Fibroblast of lung (primary cell): ENCODE measurements around the gene CASR.

Experiments
- EZH2 ChIP-seq: IDR thresholded peaks from 2 replicates; pipeline ENCODE4 v1.5.1; 2012; ENCODE audit warnings: low read length, control low read depth, mild to moderate bottlenecking; ENCODE audit errors: missing control alignments
- TF ChIP-seq, protein P1 (sequence below), 2 donors: IDR thresholded peaks in 1 of 2; conservative IDR thresholded peaks in 1 of 2; 1 replicate in 1 of 2; 2 replicates in 1 of 2; pipeline ENCODE4 v1.5.1; 2011 to 2012; ENCODE audit warnings: low read length in 2 of 2, control low read depth in 1 of 2, inconsistent platforms in 1 of 2, low read depth in 1 of 2, mild to moderate bottlenecking in 1 of 2

DNA sequence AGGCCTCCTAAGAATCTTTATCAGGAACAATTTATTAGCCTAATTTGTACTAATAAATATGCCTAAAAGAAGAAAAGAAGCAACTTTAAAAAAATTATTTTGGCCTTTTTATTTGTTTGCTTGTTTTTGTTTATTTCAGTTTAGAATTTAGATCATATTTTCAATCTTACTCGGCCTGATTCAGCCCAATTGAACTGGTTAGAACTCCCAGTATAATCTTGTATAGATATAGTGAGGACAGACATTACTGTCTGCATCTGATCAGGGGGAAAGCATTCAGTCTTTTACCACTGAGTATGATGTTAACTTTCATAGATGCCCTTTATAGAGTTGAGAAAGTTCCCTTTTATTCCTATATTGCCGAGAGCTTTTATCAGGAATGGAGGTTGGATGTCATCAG lies 85.6 kb downstream of the CASR start:
- TF ChIP-seq, protein P1, sequence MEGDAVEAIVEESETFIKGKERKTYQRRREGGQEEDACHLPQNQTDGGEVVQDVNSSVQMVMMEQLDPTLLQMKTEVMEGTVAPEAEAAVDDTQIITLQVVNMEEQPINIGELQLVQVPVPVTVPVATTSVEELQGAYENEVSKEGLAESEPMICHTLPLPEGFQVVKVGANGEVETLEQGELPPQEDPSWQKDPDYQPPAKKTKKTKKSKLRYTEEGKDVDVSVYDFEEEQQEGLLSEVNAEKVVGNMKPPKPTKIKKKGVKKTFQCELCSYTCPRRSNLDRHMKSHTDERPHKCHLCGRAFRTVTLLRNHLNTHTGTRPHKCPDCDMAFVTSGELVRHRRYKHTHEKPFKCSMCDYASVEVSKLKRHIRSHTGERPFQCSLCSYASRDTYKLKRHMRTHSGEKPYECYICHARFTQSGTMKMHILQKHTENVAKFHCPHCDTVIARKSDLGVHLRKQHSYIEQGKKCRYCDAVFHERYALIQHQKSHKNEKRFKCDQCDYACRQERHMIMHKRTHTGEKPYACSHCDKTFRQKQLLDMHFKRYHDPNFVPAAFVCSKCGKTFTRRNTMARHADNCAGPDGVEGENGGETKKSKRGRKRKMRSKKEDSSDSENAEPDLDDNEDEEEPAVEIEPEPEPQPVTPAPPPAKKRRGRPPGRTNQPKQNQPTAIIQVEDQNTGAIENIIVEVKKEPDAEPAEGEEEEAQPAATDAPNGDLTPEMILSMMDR (conservative IDR thresholded peaks at IDR 0.05 in 1 of 2, IDR thresholded peaks at IDR 0.05 in 1 of 2; ENCODE audit: low read depth in 1 of 2, low read length in 2 of 2), result no peak
- TF ChIP-seq EZH2, result no peak
